PC-3 (cell line): ENCODE data around the gene IER5L. TPM values are rescaled to one million over a fixed set of nuclear protein-coding genes. Genes with fewer than 3 reads are reported as not detected.

ENCODE experiments used
- ATAC-seq: fragments of 200-7000 bp; cut with Tn5 transposase; 2 replicates; pipeline ENCODE4 v1.9.1; 2020; ENCODE audit warnings: mild to moderate bottlenecking, moderate library complexity
- BruUV-seq: library from RNA; stranded (reverse); fragments of 400-500 nt; replicated peaks from 2 replicates; lab custom pipeline; 2021; lab: Mats Ljungman, UMichigan
- CTCF ChIA-PET: fragments of 300-600 bp; sonication (Branson Sonifier 250); formaldehyde crosslinking; loops from one replicate; lab custom pipeline; 2022; ENCODE audit warnings: antibody characterized with exemption; lab: Charles Lee
- POLR2A ChIA-PET: fragments of 300-600 bp; sonication (Branson Sonifier 250); formaldehyde crosslinking; loops from one replicate; lab custom pipeline; 2022; ENCODE audit warnings: antibody characterized with exemption; ENCODE audit not compliant: unreplicated experiment; lab: Charles Lee
- DNase-seq: peaks from one replicate; pipeline ENCODE4 v3.0.0-alpha.2; 2015
- H2AFZ ChIP-seq: fragments of 300-600 bp; sonication (generic); 2 replicates; pipeline ENCODE4 v1.6.0; 2016; ENCODE audit warnings: antibody characterized with exemption, low read length
- H3F3A ChIP-seq: fragments of 300-600 bp; sonication (generic); one replicate; pipeline ENCODE4 v1.6.0; 2017; ENCODE audit warnings: antibody characterized with exemption, low read length, control low read depth, mild to moderate bottlenecking; ENCODE audit not compliant: unreplicated experiment
- H3K27ac ChIP-seq: fragments of 300-600 bp; sonication (generic); 2 replicates; pipeline ENCODE4 v1.5.1; 2016; ENCODE audit warnings: mild to moderate bottlenecking, low read length
- H3K27me3 ChIP-seq: fragments of 300-600 bp; sonication (generic); 2 replicates; pipeline ENCODE4 v1.6.1; 2016; ENCODE audit warnings: low read length, mixed read lengths
- H3K36me3 ChIP-seq: fragments of 300-600 bp; sonication (generic); 2 replicates; pipeline ENCODE4 v1.6.1; 2016; ENCODE audit warnings: low read depth, mixed run types, low read length, mixed read lengths
- H3K4me1 ChIP-seq: fragments of 300-600 bp; sonication (generic); 2 replicates; pipeline ENCODE4 v1.5.1; 2016; ENCODE audit warnings: low read length; ENCODE audit not compliant: insufficient read depth
- H3K4me2 ChIP-seq: fragments of 300-600 bp; sonication (generic); 2 replicates; pipeline ENCODE4 v1.6.0; 2016; ENCODE audit warnings: low read length
- H3K4me3 ChIP-seq: fragments of 300-600 bp; sonication (generic); 2 replicates; pipeline ENCODE4 v1.5.1; 2016; ENCODE audit warnings: mild to moderate bottlenecking, low read length, mixed read lengths
- H3K79me2 ChIP-seq: fragments of 300-600 bp; sonication (generic); 2 replicates; pipeline ENCODE4 v1.6.1; 2017; ENCODE audit warnings: low read length, mixed read lengths
- H3K9ac ChIP-seq: fragments of 300-600 bp; sonication (generic); 2 replicates; pipeline ENCODE4 v1.6.0; 2016; ENCODE audit warnings: mild to moderate bottlenecking, low read length
- H3K9me2 ChIP-seq: fragments of 300-600 bp; sonication (generic); replicated peaks from 2 replicates; pipeline ENCODE4 v1.6.1; 2016; ENCODE audit warnings: mixed run types, low read length, mixed read lengths
- H3K9me3 ChIP-seq: fragments of 300-600 bp; sonication (generic); 2 replicates; pipeline ENCODE4 v1.6.1; 2016; ENCODE audit warnings: low read length, mixed read lengths
- H4K20me1 ChIP-seq: fragments of 300-600 bp; sonication (generic); 2 replicates; pipeline ENCODE4 v1.6.1; 2016; ENCODE audit warnings: low read length, mixed read lengths
- EZH2 ChIP-seq: fragments of 300-600 bp; sonication (generic); IDR thresholded peaks from one replicate; pipeline ENCODE4 v1.6.1; 2017; ENCODE audit warnings: antibody characterized with exemption, mild to moderate bottlenecking, low read length; ENCODE audit not compliant: unreplicated experiment
- EZH2phosphoT487 ChIP-seq: fragments of 300-600 bp; sonication (generic); IDR thresholded peaks from 2 replicates; pipeline ENCODE4 v1.6.1; 2018; ENCODE audit warnings: mild to moderate bottlenecking, antibody characterized with exemption, low read length, borderline replicate concordance
- intact Hi-C: fragments of 100-400 bp; cut with micrococcal nuclease; formaldehyde crosslinking; loops from 2 replicates; pipeline ENCODE4 v1.9.0; 2023
- total RNA-seq: library from RNA; depleted of rRNA; stranded (reverse); fragments of >200 nt; gene quantifications from 2 replicates; pipeline ENCODE4 v1.2.3, GENCODE V29; 2014
- TF ChIP-seq, protein P1 (sequence below): fragments of 300-600 bp; sonication (generic); conservative IDR thresholded peaks from 2 replicates; pipeline ENCODE4 v1.5.1; 2017; ENCODE audit warnings: antibody characterized with exemption, low read depth, mild to moderate bottlenecking, low read length

Gene IER5L
- total RNA-seq, 1 experiment from 2014 or later, result 46.1 TPM

DNA sequence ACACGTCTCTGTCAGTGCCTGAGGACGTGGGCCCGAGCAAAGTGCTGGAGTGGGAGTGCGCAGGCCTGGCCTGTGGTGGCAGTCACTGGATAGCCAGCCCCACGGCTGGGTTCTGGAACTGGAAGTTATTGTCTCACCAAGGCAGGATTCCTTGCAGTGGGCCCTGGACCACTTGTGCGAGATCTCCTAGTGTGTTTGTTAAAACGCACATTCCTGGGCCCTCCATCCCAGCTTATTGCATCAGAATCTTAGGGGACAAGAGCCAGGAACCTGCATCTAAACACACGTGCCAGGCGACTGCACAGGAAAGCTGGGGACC, 40.0 kb downstream of the IER5L start:
- Histone ChIP-seq H3K4me2 (no peak overlapping the region), H3K9me3 (no peaks in the 10 kb centered on the region), H3K4me1 (peaks cover 30% of the 10 kb centered on the region), H3K9me2 (no peaks in the 10 kb centered on the region), H4K20me1 (no peaks in the 10 kb centered on the region), H2AFZ (no peak overlapping the region), H3K27ac (peak overlapping the region; percentile 100; the same call in 1 of the 2 replicates), H3F3A (peaks cover 5% of the 10 kb centered on the region), H3K36me3 (peaks cover 9% of the 10 kb centered on the region; the same call in 1 of the 2 replicates), H3K4me3 (no peak overlapping the region), H3K9ac (no peak overlapping the region), H3K27me3 (no peaks in the 10 kb centered on the region), H3K79me2 (peaks cover 14% of the 10 kb centered on the region)
- TF ChIP-seq, protein P1, sequence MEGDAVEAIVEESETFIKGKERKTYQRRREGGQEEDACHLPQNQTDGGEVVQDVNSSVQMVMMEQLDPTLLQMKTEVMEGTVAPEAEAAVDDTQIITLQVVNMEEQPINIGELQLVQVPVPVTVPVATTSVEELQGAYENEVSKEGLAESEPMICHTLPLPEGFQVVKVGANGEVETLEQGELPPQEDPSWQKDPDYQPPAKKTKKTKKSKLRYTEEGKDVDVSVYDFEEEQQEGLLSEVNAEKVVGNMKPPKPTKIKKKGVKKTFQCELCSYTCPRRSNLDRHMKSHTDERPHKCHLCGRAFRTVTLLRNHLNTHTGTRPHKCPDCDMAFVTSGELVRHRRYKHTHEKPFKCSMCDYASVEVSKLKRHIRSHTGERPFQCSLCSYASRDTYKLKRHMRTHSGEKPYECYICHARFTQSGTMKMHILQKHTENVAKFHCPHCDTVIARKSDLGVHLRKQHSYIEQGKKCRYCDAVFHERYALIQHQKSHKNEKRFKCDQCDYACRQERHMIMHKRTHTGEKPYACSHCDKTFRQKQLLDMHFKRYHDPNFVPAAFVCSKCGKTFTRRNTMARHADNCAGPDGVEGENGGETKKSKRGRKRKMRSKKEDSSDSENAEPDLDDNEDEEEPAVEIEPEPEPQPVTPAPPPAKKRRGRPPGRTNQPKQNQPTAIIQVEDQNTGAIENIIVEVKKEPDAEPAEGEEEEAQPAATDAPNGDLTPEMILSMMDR, result no peak
- no peak for TF ChIP-seq EZH2phosphoT487
- TF ChIP-seq EZH2, result no peak
- DNase-seq (no peak), ATAC-seq (no peak)
- intact Hi-C loops, result loop anchor here (2.0 to 5.0 kb wide), 2 partner anchors 37 to 474 kb away; no protein-coding TSS in a partner anchor
- ChIA-PET CTCF (no interaction called here), POLR2A (no interaction called here)
- no TSS peak for BruUV-seq

DNA sequence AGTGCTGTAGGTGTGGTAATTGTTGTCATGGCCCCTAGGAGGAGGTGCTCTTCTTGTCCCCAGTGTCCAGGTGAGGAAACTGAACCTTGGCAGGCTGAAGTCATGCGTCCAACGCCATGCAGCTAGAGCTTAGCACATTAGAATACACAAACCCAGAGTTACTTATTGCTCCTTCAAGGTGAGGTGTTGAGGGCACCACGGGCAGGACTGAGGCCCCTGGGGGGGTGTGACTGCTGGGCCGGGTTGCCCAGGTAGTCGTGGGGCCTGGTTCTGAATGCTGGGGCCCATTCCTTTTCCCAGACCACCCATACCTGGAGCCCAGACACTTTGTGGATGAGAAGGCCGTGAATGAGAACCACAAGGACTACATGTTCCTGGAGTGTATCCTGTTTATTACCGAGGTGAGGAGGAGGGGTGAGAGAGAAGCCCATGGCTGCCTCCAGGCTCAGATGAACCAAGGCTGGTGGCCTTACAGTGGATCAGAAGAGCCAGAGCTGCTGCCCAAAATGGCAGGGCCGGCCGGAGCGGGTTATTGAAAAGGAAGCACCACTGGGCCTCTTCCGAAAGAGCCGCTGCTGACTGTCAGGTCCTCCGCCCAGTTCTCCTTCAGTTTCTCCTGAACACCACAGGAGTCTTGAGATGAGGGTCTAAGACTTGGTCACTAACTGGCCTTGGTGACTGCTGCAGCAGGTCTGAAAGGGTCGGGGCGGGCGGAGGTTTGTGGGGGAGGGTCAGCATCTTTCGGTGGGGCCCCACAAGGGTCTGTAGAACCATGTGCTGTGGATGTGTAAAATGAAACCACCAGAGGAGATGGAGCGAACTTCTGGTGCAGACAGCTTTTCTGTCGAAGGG, 40.5 kb downstream of the IER5L start:
- BruUV-seq, result no TSS peak
- POLR2A ChIA-PET, result no interaction called here
- DNase-seq (no peak), ATAC-seq (no peak)
- Histone ChIP-seq H3K9me2 (no peaks in the 10 kb centered on the region), H3K9me3 (no peaks in the 10 kb centered on the region), H3K27me3 (no peaks in the 10 kb centered on the region), H4K20me1 (no peaks in the 10 kb centered on the region), H3K4me1 (peaks cover 30% of the 10 kb centered on the region), H3K9ac (no peak overlapping the region), H2AFZ (no peak overlapping the region), H3K27ac (no peak overlapping the region), H3K4me2 (no peak overlapping the region), H3K79me2 (peaks cover 14% of the 10 kb centered on the region), H3K4me3 (no peak overlapping the region), H3F3A (peaks cover 5% of the 10 kb centered on the region), H3K36me3 (peaks cover 7% of the 10 kb centered on the region; the same call in 1 of the 2 replicates)
- TF ChIP-seq EZH2phosphoT487, result no peak
- no peak for TF ChIP-seq EZH2
- TF ChIP-seq, protein P1, result no peak
- CTCF ChIA-PET, result no interaction called here
- intact Hi-C loops, result loop anchor here (2.0 to 5.0 kb wide), 2 partner anchors 37 to 475 kb away; no protein-coding TSS in a partner anchor
